Panc1 (cell line): ENCODE data around the gene ZNF20. TPM values are rescaled to one million over a fixed set of nuclear protein-coding genes. Genes with fewer than 3 reads are reported as not detected.
"Not testable (repeated sequence)": the region's sequence is repeated elsewhere in the genome, so short reads cannot be mapped to it uniquely, and the experiment has no call there.

ENCODE experiments used
- ATAC-seq: fragments of 200-7000 bp; cut with Tn5 transposase; 2 replicates; pipeline ENCODE4 v1.9.1; 2020; ENCODE audit warnings: mild to moderate bottlenecking, moderate library complexity
- BruUV-seq: library from RNA; stranded (reverse); fragments of 400-500 nt; replicated peaks from 2 replicates; lab custom pipeline; 2021; lab: Mats Ljungman, UMichigan
- CTCF ChIA-PET: fragments of 300-600 bp; sonication (Branson Sonifier 250); formaldehyde crosslinking; loops from one replicate; lab custom pipeline; 2022; ENCODE audit warnings: antibody characterized with exemption; lab: Charles Lee
- POLR2A ChIA-PET: fragments of 300-600 bp; sonication (Branson Sonifier 250); formaldehyde crosslinking; loops from one replicate; lab custom pipeline; 2022; ENCODE audit warnings: antibody characterized with exemption; lab: Charles Lee
- DNase-seq: peaks from one replicate; pipeline ENCODE4 v3.0.0-alpha.2; 2010; ENCODE audit warnings: low read depth, low spot score
- H3K27ac ChIP-seq: 2 replicates; pipeline ENCODE4 v1.5.1; 2011; ENCODE audit warnings: mild to moderate bottlenecking, low read length, inconsistent platforms
- H3K27me3 ChIP-seq: fragments of 200-500 bp; sonication (Bioruptor generic); 2 replicates; pipeline ENCODE4 v1.6.0; 2014; ENCODE audit warnings: low read length, inconsistent platforms; ENCODE audit not compliant: control insufficient read depth, insufficient read depth
- H3K36me3 ChIP-seq: fragments of 200-500 bp; sonication (Bioruptor generic); 2 replicates; pipeline ENCODE4 v1.5.1; 2014; ENCODE audit warnings: inconsistent platforms, mild to moderate bottlenecking, low read length, moderate library complexity; ENCODE audit not compliant: control insufficient read depth, insufficient read depth
- H3K4me1 ChIP-seq: 2 replicates; pipeline ENCODE4 v1.5.1; 2011; ENCODE audit warnings: inconsistent platforms, mild to moderate bottlenecking, low read length, moderate library complexity; ENCODE audit not compliant: control insufficient read depth, insufficient read depth
- H3K4me3 ChIP-seq, 2 experiments: 2 replicates each; pipeline ENCODE4 v1.5.1; 2011 to 2012; ENCODE audit warnings: low read depth in 2 of 2, low read length in 2 of 2, mild to moderate bottlenecking in 2 of 2, inconsistent platforms in 1 of 2, moderate library complexity in 1 of 2
- H3K9me3 ChIP-seq: fragments of 200-500 bp; sonication (Bioruptor generic); 2 replicates; pipeline ENCODE4 v1.5.1; 2014; ENCODE audit warnings: low read depth, mild to moderate bottlenecking, inconsistent platforms, low read length, moderate library complexity; ENCODE audit not compliant: control insufficient read depth, insufficient read depth
- CTCF ChIP-seq: fragments of 450-650 bp; IDR thresholded peaks from 2 replicates; pipeline ENCODE4 v1.5.1; 2017; ENCODE audit warnings: mild to moderate bottlenecking
- POLR2AphosphoS5 ChIP-seq: IDR thresholded peaks from 2 replicates; pipeline ENCODE4 v1.6.1; 2012; ENCODE audit warnings: mild to moderate bottlenecking, low read depth, low read length, moderate library complexity
- SIN3A ChIP-seq: IDR thresholded peaks from 2 replicates; pipeline ENCODE4 v1.6.1; 2012; ENCODE audit warnings: low read depth, mild to moderate bottlenecking, low read length, moderate library complexity, borderline replicate concordance; ENCODE audit not compliant: insufficient read depth
- TCF7L2 ChIP-seq: IDR thresholded peaks from 2 replicates; pipeline ENCODE4 v1.6.1; 2011; ENCODE audit warnings: mild to moderate bottlenecking, low read depth, low read length, inconsistent platforms
- in situ Hi-C: cut with HindIII; loops from 2 replicates; pipeline ENCODE4 v1.10.0; 2016; ENCODE audit warnings: low sequenced_read_pairs, low pct_unique_long_range_greater_than_20kb
- intact Hi-C: fragments of 100-400 bp; cut with micrococcal nuclease; formaldehyde crosslinking; loops from one replicate; pipeline ENCODE4 v1.10.0; 2022; ENCODE audit not compliant: unreplicated experiment
- total RNA-seq: library from RNA; stranded (reverse); gene quantifications from one replicate; pipeline ENCODE4 v1.2.1, GENCODE V29; 2021; ENCODE audit not compliant: unreplicated experiment
- TF ChIP-seq, protein P1 (sequence below), 2 experiments: IDR thresholded peaks; 2 replicates each; pipeline ENCODE4 v1.6.1; 2011 to 2012; ENCODE audit warnings: low read depth in 2 of 2, control low read depth in 1 of 2, low read length in 1 of 2, mild to moderate bottlenecking in 1 of 2, moderate library complexity in 1 of 2; ENCODE audit not compliant: insufficient read depth in 1 of 2

The ZNF20 gene
- total RNA-seq, 1 experiment from 2014 or later: 4.9 TPM

- DNase-seq (peak; percentile 10), ATAC-seq (peak; percentile 46; the same call in 1 of the 2 replicates)
- CTCF ChIA-PET: interaction anchor here (0.7 to 1.4 kb wide), 3 partner anchors 31 to 275 kb away, joined by 6 to 23 read pairs (median 20); partner anchors contain the start of genes ZNF20 and ZNF442
- H3K9me3 ChIP-seq: peaks cover 10% of the 10 kb centered on the region; the same call in 1 of the 2 replicates
- intact Hi-C loops (loop anchor here (2.0 kb wide), 1 partner anchor 50 kb away; the partner anchor contains the start of gene ZNF20), in situ Hi-C loops (no loop called here)
- no peak overlapping the region for H3K27ac ChIP-seq
- TF ChIP-seq, protein P1, sequence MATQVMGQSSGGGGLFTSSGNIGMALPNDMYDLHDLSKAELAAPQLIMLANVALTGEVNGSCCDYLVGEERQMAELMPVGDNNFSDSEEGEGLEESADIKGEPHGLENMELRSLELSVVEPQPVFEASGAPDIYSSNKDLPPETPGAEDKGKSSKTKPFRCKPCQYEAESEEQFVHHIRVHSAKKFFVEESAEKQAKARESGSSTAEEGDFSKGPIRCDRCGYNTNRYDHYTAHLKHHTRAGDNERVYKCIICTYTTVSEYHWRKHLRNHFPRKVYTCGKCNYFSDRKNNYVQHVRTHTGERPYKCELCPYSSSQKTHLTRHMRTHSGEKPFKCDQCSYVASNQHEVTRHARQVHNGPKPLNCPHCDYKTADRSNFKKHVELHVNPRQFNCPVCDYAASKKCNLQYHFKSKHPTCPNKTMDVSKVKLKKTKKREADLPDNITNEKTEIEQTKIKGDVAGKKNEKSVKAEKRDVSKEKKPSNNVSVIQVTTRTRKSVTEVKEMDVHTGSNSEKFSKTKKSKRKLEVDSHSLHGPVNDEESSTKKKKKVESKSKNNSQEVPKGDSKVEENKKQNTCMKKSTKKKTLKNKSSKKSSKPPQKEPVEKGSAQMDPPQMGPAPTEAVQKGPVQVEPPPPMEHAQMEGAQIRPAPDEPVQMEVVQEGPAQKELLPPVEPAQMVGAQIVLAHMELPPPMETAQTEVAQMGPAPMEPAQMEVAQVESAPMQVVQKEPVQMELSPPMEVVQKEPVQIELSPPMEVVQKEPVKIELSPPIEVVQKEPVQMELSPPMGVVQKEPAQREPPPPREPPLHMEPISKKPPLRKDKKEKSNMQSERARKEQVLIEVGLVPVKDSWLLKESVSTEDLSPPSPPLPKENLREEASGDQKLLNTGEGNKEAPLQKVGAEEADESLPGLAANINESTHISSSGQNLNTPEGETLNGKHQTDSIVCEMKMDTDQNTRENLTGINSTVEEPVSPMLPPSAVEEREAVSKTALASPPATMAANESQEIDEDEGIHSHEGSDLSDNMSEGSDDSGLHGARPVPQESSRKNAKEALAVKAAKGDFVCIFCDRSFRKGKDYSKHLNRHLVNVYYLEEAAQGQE (IDR thresholded peaks at IDR 0.05; ENCODE audit: insufficient read depth in 1 of 2, low read depth in 2 of 2, low read length in 1 of 2): no peak
- peak; percentile 78 for TF ChIP-seq CTCF
- POLR2A ChIA-PET: interaction anchor here (0.6 kb wide), 1 partner anchor 393 kb away, joined by 14 read pairs; no protein-coding TSS in a partner anchor
- H3K27me3 ChIP-seq: no peaks in the 10 kb centered on the region
- no TSS peak for BruUV-seq
- no peaks in the 10 kb centered on the region for H3K4me1 ChIP-seq
- H3K4me3 ChIP-seq: no peak overlapping the region
- no peaks in the 10 kb centered on the region for H3K36me3 ChIP-seq
Measured at GRCh38 chr19:12090807-12091206, 49.3 kb downstream of the ZNF20 start.

DNA sequence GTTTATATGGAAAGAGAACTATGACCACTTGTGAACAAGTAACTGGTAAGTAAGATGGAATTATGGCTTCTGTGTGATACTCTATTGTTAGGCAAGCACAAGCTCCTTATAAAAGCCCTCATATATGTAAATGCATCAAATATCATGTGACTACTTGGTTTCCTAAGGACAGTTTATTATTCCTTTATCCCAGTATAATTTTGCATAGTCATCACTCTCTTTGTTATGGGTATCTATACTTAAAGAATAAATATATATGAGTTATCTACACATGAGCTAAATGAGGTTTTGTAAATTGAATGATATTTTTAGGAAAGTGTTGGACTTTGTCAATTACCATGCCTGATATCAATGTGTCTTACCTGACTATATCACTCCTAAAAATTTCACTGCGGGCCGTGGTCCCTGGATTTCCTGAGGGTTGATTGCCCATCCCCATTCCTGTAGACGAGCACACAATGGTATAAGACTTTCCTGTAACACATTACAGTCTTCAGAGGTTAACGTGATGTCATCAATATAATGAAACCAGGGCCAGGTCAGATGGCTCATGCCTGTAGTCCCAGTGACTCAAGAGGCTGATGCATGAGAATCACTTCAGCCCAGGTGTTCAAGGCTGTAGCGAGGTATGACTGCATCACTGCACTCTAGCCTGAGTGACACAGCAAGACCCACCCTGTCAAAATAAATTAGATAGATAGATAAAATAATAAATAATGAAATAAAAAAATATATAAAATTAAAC lies 54.9 kb downstream of the ZNF20 start:
- TF ChIP-seq, protein P1 (IDR thresholded peaks at IDR 0.05; ENCODE audit: insufficient read depth in 1 of 2, low read depth in 2 of 2, low read length in 1 of 2): no peak
- TF ChIP-seq TCF7L2 (no peak), POLR2AphosphoS5 (no peak), CTCF (no peak), SIN3A (no peak)
- DNase-seq (no peak), ATAC-seq (no peak)
- ChIA-PET POLR2A (no interaction called here), CTCF (no interaction called here)
- Histone ChIP-seq H3K4me1 (no peaks in the 10 kb centered on the region), H3K9me3 (peaks cover 3% of the 10 kb centered on the region; the same call in 1 of the 2 replicates), H3K27ac (no peak overlapping the region), H3K27me3 (no peaks in the 10 kb centered on the region), H3K36me3 (no peaks in the 10 kb centered on the region), H3K4me3 (no peak overlapping the region)
- in situ Hi-C loops (no loop called here), intact Hi-C loops (no loop called here)
- BruUV-seq: no TSS peak

GRCh38 chr19:12083336-12083735 lies 56.8 kb downstream of the ZNF20 start:
- H3K4me1 ChIP-seq, in situ Hi-C loops, CTCF ChIA-PET, H3K27ac ChIP-seq, H3K36me3 ChIP-seq, H3K9me3 ChIP-seq, H3K4me3 ChIP-seq, H3K27me3 ChIP-seq, ATAC-seq, BruUV-seq, DNase-seq, intact Hi-C loops, POLR2A ChIA-PET: not testable (repeated sequence)
